Measurements from ENCODE around the gene CLEC17A.
"Not testable (repeated sequence)": the region's sequence is repeated elsewhere in the genome, so short reads cannot be mapped to it uniquely, and the experiment has no call there.

Gene CLEC17A

DNA sequence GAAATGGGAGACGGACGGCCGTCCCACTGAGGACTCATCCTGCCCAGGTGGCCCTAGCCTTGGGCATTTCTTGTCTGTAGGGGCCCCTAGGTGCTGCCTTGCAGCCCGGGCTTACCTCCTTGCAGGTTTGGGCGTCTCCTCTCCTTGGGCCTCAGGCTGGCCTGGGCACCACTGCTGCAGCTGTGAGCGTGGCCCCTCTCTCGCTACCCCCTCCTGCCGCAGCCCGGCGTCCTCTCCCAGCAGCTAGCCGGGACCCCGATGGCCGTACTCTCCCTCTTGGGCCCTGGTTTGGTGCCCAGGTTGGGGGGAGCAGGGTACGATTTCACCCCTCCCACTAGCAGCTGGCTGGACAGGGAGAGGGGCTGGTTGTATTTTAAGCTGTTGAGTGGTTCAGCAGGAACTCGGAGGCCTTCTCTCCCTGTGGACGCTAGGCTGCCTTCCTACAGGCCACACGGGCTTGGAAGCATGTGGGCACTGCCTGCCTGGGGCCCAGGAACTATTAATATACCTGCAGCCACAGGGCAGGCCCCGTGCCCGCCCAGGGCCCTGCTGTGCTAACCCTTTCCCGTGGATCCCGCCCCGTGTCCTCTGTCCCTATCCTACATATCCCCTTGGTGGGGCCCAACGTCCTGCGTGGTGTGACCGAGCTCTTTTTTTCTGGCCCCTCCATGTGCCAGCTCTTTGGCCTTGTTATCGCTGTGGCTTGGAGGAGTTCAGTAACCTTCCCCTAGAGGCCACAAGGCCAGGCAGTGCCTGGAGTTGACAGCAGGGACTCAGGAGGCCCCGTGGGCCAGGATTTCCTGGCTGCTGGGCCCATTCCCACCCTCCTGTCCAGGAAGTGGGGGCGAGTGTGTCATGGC lies 22.7 kb upstream of the CLEC17A start:
- no peak for DNase-seq

- no peak for DNase-seq
Observed at GRCh38 chr19:14560776-14561108, 22.1 kb upstream of the CLEC17A start.

GRCh38 chr19:14561249-14561648 lies 21.6 kb upstream of the CLEC17A start:
- no peak for DNase-seq

- DNase-seq: no peak
Observed at GRCh38 chr19:14561847-14562351, 21.0 kb upstream of the CLEC17A start.

- no peak for DNase-seq
Observed at GRCh38 chr19:14562660-14563589, 20.0 kb upstream of the CLEC17A start.

DNA sequence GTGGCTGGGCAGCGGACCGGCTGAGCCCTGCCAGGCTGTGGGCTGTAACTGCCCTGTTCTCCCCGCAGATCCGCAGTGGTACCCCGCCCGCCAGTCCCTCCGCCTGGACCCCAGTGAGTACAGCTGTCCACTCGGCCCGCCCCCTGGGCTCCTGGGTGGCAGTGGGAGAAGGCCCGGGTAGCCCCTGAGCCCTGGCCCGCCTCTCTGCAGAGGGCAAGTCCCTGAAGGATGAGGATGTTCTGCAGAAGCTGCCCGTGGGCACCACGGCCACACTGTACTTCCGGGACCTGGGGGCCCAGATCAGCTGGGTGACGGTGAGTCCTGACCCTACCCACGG lies 19.3 kb upstream of the CLEC17A start:
- no peak for DNase-seq

- DNase-seq: no peak
Observed at GRCh38 chr19:14563989-14564651, 18.8 kb upstream of the CLEC17A start.

GRCh38 chr19:14564652-14565297 lies 18.1 kb upstream of the CLEC17A start:
- not testable (repeated sequence) for DNase-seq

- no peak for DNase-seq
Observed at GRCh38 chr19:14565298-14565679, 17.6 kb upstream of the CLEC17A start.

DNA sequence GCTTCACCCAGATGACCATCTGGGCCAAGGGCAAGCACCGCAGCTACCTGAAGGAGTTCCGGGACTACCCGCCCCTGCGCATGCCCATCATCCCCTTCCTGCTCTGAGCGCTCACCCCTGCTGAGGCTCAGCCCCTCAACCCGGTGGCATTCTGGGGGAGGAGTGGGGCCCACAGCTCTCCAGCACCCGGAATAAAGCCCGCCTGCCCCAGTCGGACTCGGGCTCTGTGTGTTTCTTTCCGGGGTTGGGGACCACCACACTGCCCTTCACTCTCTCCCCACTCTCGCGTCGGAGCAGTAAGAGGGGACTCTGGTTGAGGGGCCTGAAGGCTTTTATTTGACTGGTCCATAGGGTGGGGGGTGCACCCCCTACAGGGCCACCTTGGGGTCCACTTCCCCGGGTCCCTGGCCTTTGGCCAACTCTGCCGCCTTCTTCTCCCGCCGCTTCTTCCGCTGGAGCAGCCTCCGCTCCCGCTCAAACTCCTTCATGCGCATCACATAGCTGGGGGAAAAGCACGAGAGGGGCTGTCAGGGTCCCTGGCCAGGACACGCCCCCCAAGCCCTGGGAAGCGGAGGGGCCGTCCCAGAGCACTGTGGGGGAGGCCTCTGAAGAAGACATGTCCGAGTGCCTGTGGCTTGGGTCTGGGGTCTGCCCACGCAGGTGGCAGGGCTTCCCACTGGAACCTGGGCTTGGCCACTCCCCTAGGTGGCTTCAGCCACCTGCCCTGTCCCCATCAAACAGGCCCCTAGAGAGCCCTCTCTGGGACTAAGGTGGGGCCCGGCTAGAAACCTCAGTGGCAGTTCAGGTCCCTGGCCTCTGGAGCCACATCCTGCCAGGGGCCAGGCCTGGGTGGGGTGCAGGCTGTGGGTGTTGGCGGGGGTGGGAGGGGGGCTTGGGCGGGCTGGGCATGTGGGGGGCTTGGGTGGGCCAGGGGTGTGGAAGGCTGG lies 16.8 kb upstream of the CLEC17A start:
- DNase-seq: no peak

DNA sequence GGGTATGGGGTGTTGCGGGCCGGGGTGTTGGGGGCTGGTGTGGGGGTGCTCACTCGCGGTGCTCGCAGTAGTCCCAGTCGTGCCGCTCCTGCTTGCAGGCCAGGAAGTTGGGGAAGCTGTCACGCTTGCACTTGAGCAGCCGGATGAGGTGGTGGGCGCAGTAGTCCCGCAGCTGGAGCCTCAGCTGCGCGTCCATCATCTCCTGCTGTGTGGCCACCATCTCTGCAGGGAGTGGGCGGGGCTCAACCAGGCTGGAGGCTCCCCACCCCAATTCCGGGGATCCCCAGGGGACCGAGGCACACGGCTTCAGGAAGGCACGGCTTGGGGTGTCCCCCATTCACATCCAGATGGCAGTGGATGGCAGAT lies 16.2 kb upstream of the CLEC17A start:
- DNase-seq: no peak

GRCh38 chr19:14567079-14567478 lies 15.8 kb upstream of the CLEC17A start:
- no peak for DNase-seq

DNA sequence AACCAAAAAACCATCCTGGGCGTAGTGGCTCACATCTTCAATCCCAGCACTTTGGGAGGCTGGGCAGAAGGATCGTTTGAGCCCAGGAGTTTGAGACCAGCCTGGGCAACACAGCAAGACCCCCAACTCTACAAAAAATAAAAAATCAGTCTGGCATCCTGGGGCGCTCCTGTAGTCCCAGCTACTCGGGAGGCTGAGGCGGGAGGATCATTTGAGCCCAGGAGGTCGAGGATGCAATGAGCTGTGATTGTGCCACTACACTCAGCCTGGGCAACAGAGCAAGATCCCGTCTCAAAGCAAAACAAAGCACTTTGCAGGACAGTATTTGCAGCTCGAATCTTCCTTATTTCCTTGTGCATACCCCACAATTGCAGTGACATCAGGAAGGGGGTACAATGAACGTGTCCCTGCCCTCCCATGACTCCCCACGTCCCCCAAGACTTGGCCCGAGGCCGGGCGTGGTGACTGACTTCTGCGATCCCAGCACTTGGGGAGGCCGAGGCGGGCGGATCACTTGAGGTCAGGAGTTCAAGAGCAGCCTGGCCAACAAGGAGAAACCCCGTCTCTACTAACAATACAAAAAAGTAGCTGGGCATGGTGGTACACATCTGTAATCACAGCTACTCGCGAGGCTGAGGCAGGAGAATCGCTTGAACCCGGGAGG lies 11.9 kb upstream of the CLEC17A start:
- no peak for DNase-seq

GRCh38 chr19:14571695-14572490 lies 11.0 kb upstream of the CLEC17A start, which contains the start of gene NDUFB7:
Gene NDUFB7 (minus strand): TSS chr19:14572066. CDS start chr19:14572000, 66 bp downstream.
- DNase-seq: peak; percentile 92 to 97

- DNase-seq: no peak
Observed at GRCh38 chr19:14575428-14575980, 7.4 kb upstream of the CLEC17A start.

DNA sequence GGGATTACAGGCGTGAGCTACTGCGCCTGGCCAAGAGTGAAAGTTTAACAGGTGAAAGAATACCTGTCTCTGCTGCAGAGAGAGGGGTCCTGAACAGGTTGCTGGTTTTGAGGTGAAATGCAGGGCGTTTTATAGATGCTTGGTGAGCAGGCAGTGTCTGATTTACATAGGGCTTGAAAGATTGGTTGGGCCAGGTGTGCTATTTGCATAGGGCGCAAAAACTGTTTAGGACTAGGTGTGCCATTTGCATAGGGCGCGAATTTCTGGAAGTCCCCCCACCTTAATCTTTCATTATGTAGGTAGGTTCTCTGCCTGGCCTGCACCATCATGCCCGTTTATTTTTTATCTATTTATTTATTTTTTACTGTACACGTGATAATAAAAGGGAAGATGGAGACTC lies 6.5 kb upstream of the CLEC17A start:
- no peak for DNase-seq

GRCh38 chr19:14577264-14577663 lies 5.6 kb upstream of the CLEC17A start:
- DNase-seq: no peak

- peak; percentile 93 to 97 for DNase-seq
Observed at GRCh38 chr19:14577885-14578427, 4.9 kb upstream of the CLEC17A start.

DNA sequence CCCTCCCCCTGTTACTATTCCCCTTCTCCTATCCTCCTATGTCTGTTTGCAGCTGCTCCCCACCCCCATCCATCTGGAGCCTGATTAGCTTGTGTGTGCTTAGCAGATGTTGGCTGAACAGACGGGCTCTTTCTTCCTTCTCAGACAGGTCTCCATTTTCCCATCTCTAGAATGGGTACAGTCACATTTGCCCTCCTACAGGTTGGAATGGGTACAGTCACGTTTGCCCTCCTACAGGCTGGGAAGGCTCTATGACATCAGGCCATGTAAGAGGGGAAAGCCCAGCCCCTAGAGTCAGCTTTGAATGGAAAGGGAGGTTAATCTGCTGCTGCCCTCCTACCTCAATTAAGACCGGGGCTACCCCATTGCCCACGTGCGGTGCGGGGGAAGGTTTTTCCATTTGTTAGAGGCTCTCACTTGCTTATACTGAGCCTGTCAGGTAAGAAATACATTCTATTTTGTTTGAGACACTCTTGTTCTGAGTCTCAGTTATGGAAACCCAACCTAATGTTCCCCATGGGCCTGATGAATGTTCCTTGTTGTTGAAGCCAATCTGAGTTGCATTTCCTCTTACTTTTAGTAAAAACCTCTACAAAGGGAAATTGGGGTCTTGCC lies 2.2 kb upstream of the CLEC17A start:
- peak in 1 of 2 experiments; percentile 31 for DNase-seq

Data from NCI-H524 (cell line).